Inflammatory macrophage treated with lipopolysaccharide for 4 hours (primary cell): ENCODE measurements around the gene LYSMD4.
"Not testable (repeated sequence)": the region's sequence is repeated elsewhere in the genome, so short reads cannot be mapped to it uniquely, and the experiment has no call there.

ENCODE experiments used
- DNase-seq: peaks from one replicate; pipeline ENCODE4 v3.0.0-alpha.2; 2020

The LYSMD4 gene

GRCh38 chr15:99733268-99734039 is at the start of gene LYSMD4:
Gene LYSMD4, minus strand, starts transcription at chr15:99733437. Its CDS starts 1,438 bp downstream, at chr15:99731999.
- DNase-seq, result peak; percentile 98

GRCh38 chr15:99782029-99782428 is 48.8 kb upstream of the LYSMD4 start:
- DNase-seq, result not testable (repeated sequence)

GRCh38 chr15:99777144-99777543 is 43.9 kb upstream of the LYSMD4 start:
- no peak for DNase-seq

GRCh38 chr15:99764522-99764921 is 31.3 kb upstream of the LYSMD4 start:
- DNase-seq, result no peak

GRCh38 chr15:99763827-99764226 is 30.6 kb upstream of the LYSMD4 start:
- no peak for DNase-seq

- DNase-seq, result no peak
Measured at GRCh38 chr15:99762288-99762687, 29.1 kb upstream of the LYSMD4 start.

GRCh38 chr15:99755692-99756409 is 22.6 kb upstream of the LYSMD4 start:
- peak; percentile 77 for DNase-seq

GRCh38 chr15:99753066-99753465 is 19.8 kb upstream of the LYSMD4 start:
- DNase-seq, result no peak

GRCh38 chr15:99752556-99752955 is 19.3 kb upstream of the LYSMD4 start:
- DNase-seq, result no peak

GRCh38 chr15:99750326-99750725 is 17.1 kb upstream of the LYSMD4 start:
- not testable (repeated sequence) for DNase-seq

GRCh38 chr15:99749386-99749785 is 16.1 kb upstream of the LYSMD4 start:
- DNase-seq, result peak; percentile 90

GRCh38 chr15:99745370-99746086 is 12.3 kb upstream of the LYSMD4 start:
- no peak for DNase-seq

- no peak for DNase-seq
Measured at GRCh38 chr15:99744142-99744541, 10.9 kb upstream of the LYSMD4 start.

- DNase-seq, result no peak
Measured at GRCh38 chr15:99741835-99742234, 8.6 kb upstream of the LYSMD4 start.

GRCh38 chr15:99738021-99738847 is 5.0 kb upstream of the LYSMD4 start:
- no peak for DNase-seq

- DNase-seq, result no peak
Measured at GRCh38 chr15:99736702-99737101, 3.5 kb upstream of the LYSMD4 start.

GRCh38 chr15:99735868-99736267 is 2.6 kb upstream of the LYSMD4 start:
- no peak for DNase-seq

GRCh38 chr15:99734575-99734974 is 1.3 kb upstream of the LYSMD4 start:
- no peak for DNase-seq

GRCh38 chr15:99734040-99734291 is 729 bp upstream of the LYSMD4 start:
- DNase-seq, result not testable (repeated sequence)

- peak; percentile 38 for DNase-seq
Measured at GRCh38 chr15:99732751-99733267, 428 bp downstream of the LYSMD4 start.

GRCh38 chr15:99732124-99732750 is 1.0 kb downstream of the LYSMD4 start:
- peak; percentile 48 for DNase-seq
